HFF-Myc (cell line): ENCODE results near the gene CA11.

Source experiments
- DNase-seq: peaks from one replicate; pipeline ENCODE4 v3.0.0-alpha.2; 2011; ENCODE audit warnings: low read depth; ENCODE audit errors: extremely low read depth
- H3K4me3 ChIP-seq: replicated peaks from 2 replicates; pipeline ENCODE4 v1.5.1; 2011; ENCODE audit warnings: low read depth, mild to moderate bottlenecking, control low read depth, low read length
- TF ChIP-seq, protein P1 (sequence below): IDR thresholded peaks from 2 replicates; pipeline ENCODE4 v1.5.1; 2012; ENCODE audit warnings: mild to moderate bottlenecking, low read depth, low read length, control low read depth; ENCODE audit errors: missing control alignments

Gene CA11

DNA sequence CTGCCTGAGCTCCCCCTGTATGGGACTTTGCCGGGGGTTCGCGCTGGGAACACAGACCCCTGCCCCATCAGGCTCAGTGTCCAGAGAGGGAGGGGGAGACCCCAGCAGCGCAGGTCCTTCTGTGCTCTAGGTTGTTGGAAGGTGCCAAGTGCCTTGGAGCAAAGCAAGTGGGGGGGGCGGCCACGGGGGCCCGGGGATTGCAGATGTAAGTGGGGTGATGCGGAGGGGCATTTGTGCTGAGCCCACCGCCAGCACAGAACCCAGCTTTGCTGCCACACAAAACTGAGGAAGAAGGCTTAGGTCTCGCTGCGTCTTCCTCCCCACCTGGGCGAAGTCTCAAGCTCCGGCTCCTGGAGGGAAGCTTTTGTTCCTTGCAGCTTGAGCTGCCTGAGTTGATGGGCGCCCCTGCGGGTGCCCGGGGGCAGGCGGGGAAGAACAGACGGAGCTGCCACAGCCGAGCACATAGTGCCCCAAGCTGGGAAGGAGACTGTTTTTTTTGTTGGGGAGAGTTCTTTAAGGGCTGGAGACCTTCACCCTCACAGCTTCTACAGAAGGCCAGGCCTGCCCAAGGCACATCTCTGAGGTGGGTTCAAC, 28.3 kb upstream of the CA11 start:
- DNase-seq = no peak
- no peak overlapping the region for H3K4me3 ChIP-seq
- TF ChIP-seq, protein P1, sequence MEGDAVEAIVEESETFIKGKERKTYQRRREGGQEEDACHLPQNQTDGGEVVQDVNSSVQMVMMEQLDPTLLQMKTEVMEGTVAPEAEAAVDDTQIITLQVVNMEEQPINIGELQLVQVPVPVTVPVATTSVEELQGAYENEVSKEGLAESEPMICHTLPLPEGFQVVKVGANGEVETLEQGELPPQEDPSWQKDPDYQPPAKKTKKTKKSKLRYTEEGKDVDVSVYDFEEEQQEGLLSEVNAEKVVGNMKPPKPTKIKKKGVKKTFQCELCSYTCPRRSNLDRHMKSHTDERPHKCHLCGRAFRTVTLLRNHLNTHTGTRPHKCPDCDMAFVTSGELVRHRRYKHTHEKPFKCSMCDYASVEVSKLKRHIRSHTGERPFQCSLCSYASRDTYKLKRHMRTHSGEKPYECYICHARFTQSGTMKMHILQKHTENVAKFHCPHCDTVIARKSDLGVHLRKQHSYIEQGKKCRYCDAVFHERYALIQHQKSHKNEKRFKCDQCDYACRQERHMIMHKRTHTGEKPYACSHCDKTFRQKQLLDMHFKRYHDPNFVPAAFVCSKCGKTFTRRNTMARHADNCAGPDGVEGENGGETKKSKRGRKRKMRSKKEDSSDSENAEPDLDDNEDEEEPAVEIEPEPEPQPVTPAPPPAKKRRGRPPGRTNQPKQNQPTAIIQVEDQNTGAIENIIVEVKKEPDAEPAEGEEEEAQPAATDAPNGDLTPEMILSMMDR = no peak

DNA sequence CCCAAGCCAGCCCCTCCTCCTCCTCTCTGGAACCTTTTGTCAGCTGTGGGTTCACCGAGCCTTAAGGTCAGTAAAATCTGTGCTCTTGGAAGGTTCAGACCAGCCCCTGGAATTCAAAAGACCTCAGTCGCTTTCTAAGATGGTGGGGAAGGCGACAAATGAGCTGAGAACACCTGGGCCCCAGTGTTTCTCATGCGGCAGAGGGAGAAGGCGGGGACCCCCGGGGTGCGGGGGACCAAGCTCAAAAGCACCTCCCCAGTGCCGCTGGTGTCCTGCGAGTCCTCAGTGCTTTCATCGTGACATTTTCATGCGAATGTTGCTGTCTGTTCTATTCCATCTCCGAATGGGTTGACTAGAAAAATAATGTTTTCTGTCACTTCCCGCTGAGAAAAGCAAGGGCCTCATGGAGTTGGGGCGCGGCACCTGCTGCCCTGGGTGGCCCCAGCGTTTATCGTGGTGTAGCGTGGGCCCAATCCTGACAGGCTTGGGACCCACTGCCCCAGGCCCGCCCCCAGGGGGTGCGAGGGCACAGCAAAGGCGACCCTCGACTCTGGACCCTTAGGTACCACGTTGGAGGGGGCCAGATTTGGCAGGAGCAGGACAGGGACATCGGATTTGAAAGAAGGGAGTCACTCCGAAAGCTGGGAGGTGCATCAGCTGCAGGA, 27.6 kb upstream of the CA11 start:
- TF ChIP-seq, protein P1 = no peak
- no peak overlapping the region for H3K4me3 ChIP-seq
- no peak for DNase-seq

GRCh38 chr19:48672994-48673393, 27.0 kb upstream of the CA11 start, which contains the start of gene NTN5:
TSS of gene NTN5 (minus strand) at chr19:48673017. CDS start at chr19:48670986, 2,031 bp downstream.
- no peak within 1 kb of the TSS for H3K4me3 ChIP-seq
- DNase-seq = no peak
- TF ChIP-seq, protein P1 = no peak

DNA sequence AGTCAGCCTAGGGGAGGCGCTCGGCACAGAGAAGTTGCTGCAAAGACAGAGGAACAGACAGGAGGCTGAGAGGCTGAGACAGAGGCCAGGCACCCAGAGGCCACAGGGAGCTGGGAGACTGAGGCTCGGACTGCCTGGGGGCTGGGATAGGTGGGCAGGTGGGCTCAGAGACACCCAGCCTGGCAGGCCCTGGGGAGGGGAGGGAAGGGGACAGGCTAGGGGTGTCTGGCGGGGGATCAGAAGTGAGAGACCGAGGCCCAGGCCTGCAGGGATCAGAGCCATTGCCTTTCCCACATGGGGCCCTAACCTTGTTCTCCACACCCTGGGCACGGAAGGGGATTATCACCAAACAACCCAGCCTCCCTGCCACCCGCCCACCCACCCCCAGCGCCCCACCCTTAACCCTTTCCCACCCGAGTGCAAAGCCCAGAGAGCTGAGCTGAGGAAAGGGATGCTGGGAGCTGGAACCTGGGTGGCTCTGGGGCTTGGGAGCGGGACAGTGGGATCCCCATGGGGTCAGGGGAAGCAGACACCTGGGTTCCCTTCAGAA, 25.5 kb upstream of the CA11 start:
- TF ChIP-seq, protein P1 = no peak
- DNase-seq = no peak
- no peak overlapping the region for H3K4me3 ChIP-seq

- no peak overlapping the region for H3K4me3 ChIP-seq
- TF ChIP-seq, protein P1 = no peak
- DNase-seq = no peak
These were observed 24.9 kb upstream of the CA11 start for GRCh38 chr19:48670699-48671445.

DNA sequence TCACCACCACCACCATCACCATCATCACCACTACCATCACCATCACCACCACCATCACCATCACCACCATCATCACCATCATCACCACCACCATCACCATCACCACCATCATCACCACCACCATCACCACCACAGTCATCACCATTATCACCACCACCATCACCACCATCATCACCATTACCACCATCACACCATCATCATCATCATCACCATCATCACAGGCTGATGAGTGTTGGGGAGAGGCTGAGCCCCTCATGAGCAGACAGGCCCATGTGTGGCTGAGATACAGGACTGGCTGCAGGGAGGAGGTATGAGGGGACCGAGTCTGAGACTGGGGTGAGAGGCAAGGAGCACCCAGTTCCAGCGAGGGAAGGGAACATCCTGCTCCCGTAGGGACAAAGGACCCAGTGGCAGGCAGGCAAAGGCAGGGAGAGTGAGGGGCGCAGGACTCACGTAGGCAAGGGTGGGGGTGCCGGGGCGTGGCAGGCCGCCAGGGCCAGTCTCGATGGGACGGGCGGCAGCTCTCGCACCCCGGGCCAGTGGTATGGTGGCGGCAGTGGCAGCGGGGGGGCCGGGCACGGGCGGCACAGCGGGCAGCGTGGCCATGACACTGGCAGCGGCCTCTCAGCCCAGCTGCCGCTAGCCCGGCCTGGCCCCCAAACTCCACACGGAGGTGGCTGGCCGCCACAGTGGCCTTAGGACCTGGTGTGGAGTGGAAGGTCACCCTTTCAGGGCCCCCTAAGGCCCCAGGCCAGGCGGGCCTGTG, 24.1 kb upstream of the CA11 start:
- TF ChIP-seq, protein P1 = no peak
- H3K4me3 ChIP-seq = no peak overlapping the region
- DNase-seq = no peak
